Gastroesophageal sphincter (tissue), 4 donors: ENCODE results near the gene ALDH3B1. TPM values are rescaled to one million over a fixed set of nuclear protein-coding genes. Genes with fewer than 3 reads are reported as not detected.

Source experiments
- ATAC-seq: fragments of 150-250 bp; one replicate; pipeline ENCODE4 v1.9.1; 2016; ENCODE audit warnings: mild to moderate bottlenecking, moderate library complexity
- H3K27ac ChIP-seq, 4 donors: fragments of 200-600 bp; sonication (generic) in 3 of 4; 1 replicate in 3 of 4; 2 replicates in 1 of 4; pipeline ENCODE4 v1.5.1; 2016 to 2019
- H3K27me3 ChIP-seq: fragments of 200-600 bp; sonication (generic); one replicate; pipeline ENCODE4 v1.5.1; 2019
- H3K36me3 ChIP-seq, 2 donors: fragments of 200-600 bp; sonication (generic); one replicate each; pipeline ENCODE4 v1.5.1; 2019; ENCODE audit warnings: control low read depth in 1 of 2
- H3K4me1 ChIP-seq, 3 donors: fragments of 200-600 bp; sonication (generic); 1 replicate in 2 of 3; 2 replicates in 1 of 3; pipeline ENCODE4 v1.5.1; 2016 to 2019; ENCODE audit warnings: control low read depth in 2 of 3
- H3K4me3 ChIP-seq, 2 donors: fragments of 200-600 bp; sonication (generic); one replicate each; pipeline ENCODE4 v1.5.1; 2019; ENCODE audit warnings: mild to moderate bottlenecking in 1 of 2, moderate library complexity in 1 of 2
- H3K9me3 ChIP-seq, 3 donors: fragments of 200-600 bp; sonication (generic); one replicate each; pipeline ENCODE4 v1.5.1; 2017 to 2019; ENCODE audit warnings: control low read depth in 2 of 3
- EP300 ChIP-seq: sonication (generic); formaldehyde crosslinking; IDR thresholded peaks from one replicate; pipeline ENCODE4 v1.6.1; 2017; ENCODE audit warnings: antibody characterized with exemption, mild to moderate bottlenecking
- POLR2A ChIP-seq, 2 donors: fragments of 450-650 bp; IDR thresholded peaks; one replicate each; pipeline ENCODE4 v1.6.1; 2017; ENCODE audit warnings: antibody characterized with exemption in 2 of 2, mild to moderate bottlenecking in 2 of 2, moderate library complexity in 1 of 2
- POLR2AphosphoS5 ChIP-seq: sonication (generic); formaldehyde crosslinking; IDR thresholded peaks from one replicate; pipeline ENCODE4 v1.6.1; 2017; ENCODE audit warnings: antibody characterized with exemption
- WGBS, 2 donors: methylation state at CpG; one replicate each; pipeline ENCODE4 v1.1.5; 2018; ENCODE audit warnings: low coverage in 1 of 2; 5-methylcytosine and 5-hydroxymethylcytosine counted together
- total RNA-seq, 4 donors: library from RNA; depleted of rRNA; stranded (reverse); fragments of >200 nt; gene quantifications; one replicate each; pipeline ENCODE4 v1.1.0, GENCODE V29; 2016
- TF ChIP-seq, protein P1 (sequence below), 4 experiments: fragments of 200-600 bp in 2 of 4; fragments of 450-650 bp in 2 of 4; sonication (generic) in 1 of 4; IDR thresholded peaks; one replicate each; pipeline ENCODE4 v1.5.1; 2017 to 2019; ENCODE audit warnings: antibody characterized with exemption in 4 of 4, mild to moderate bottlenecking in 2 of 4, moderate library complexity in 2 of 4

Gene ALDH3B1
- total RNA-seq, 4 donors from 2014 or later = 6.4 to 15.1 (median 11.2) TPM

- 82% methylated on average over 3 of the region's 16 CpGs; no CpG with 5 or more reads in 1 of the 2 donors for WGBS, 2 donors
- H3K4me3 ChIP-seq = no peak overlapping the region
- H3K36me3 ChIP-seq = no peaks in the 10 kb centered on the region
- H3K9me3 ChIP-seq = no peaks in the 10 kb centered on the region
- no peak for ATAC-seq
- peak overlapping the region in 3 of 4 donors; percentile 43 to 87 (median 57) for H3K27ac ChIP-seq
- peaks cover 0 to 75% (median 15%) of the 10 kb centered on the region in 3 donors for H3K4me1 ChIP-seq
- TF ChIP-seq EP300 (no peak), POLR2A (IDR thresholded peaks at IDR 0.05) (no peak), POLR2AphosphoS5 (peak; percentile 8)
- TF ChIP-seq, protein P1, sequence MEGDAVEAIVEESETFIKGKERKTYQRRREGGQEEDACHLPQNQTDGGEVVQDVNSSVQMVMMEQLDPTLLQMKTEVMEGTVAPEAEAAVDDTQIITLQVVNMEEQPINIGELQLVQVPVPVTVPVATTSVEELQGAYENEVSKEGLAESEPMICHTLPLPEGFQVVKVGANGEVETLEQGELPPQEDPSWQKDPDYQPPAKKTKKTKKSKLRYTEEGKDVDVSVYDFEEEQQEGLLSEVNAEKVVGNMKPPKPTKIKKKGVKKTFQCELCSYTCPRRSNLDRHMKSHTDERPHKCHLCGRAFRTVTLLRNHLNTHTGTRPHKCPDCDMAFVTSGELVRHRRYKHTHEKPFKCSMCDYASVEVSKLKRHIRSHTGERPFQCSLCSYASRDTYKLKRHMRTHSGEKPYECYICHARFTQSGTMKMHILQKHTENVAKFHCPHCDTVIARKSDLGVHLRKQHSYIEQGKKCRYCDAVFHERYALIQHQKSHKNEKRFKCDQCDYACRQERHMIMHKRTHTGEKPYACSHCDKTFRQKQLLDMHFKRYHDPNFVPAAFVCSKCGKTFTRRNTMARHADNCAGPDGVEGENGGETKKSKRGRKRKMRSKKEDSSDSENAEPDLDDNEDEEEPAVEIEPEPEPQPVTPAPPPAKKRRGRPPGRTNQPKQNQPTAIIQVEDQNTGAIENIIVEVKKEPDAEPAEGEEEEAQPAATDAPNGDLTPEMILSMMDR (IDR thresholded peaks at IDR 0.05) = no peak
- H3K27me3 ChIP-seq = no peaks in the 10 kb centered on the region
These were observed 2.9 kb downstream of the ALDH3B1 start for GRCh38 chr11:68012843-68013610.

DNA sequence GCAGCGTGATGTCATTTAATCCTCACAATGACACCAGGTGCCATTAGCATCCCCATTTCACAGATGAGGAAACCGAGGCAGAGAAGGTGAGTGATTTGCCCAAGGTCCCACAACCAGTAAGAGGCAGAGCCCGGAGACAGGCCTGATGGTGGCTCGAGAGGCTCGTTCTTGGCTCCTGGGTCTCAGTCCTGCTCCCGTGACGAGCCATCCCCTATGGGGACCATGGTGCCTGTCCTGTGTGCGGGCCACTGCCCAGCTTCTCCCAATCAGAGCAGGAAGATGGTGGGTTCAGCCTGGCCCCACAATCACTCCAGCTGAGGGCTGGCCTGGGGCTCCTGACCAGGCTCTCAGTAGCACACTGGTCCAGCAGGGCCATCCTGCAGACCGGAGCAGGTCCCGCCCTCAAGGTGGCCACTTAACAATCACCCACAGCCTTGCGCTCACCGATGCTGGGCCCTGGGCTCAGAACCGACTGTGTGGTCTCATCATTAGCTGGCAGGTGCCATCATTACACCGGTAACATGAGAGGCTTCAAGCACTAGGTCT is 3.6 kb downstream of the ALDH3B1 start:
- peak overlapping the region in 3 of 4 donors; percentile 29 to 62 (median 53) for H3K27ac ChIP-seq
- peaks cover 0 to 68% (median 15%) of the 10 kb centered on the region in 3 donors for H3K4me1 ChIP-seq
- TF ChIP-seq EP300 = no peak
- no peak for TF ChIP-seq POLR2A (IDR thresholded peaks at IDR 0.05)
- TF ChIP-seq, protein P1 (IDR thresholded peaks at IDR 0.05) = no peak
- no peak for TF ChIP-seq POLR2AphosphoS5
- no peaks in the 10 kb centered on the region for H3K36me3 ChIP-seq
- ATAC-seq = no peak
- H3K27me3 ChIP-seq = no peaks in the 10 kb centered on the region
- no peak overlapping the region for H3K4me3 ChIP-seq
- WGBS, 2 donors = no CpG with 5 or more reads among the region's 14 CpGs
- no peaks in the 10 kb centered on the region for H3K9me3 ChIP-seq

GRCh38 chr11:68014157-68014946 is 4.2 kb downstream of the ALDH3B1 start:
- TF ChIP-seq, protein P1 (IDR thresholded peaks at IDR 0.05) = no peak
- peak; percentile 51 for TF ChIP-seq POLR2AphosphoS5
- Histone ChIP-seq H3K9me3 (no peaks in the 10 kb centered on the region), H3K27ac (peak overlapping the region in 3 of 4 donors; percentile 29 to 62 (median 53)), H3K36me3 (peaks cover 0 to 3% of the 10 kb centered on the region in 2 donors), H3K27me3 (no peaks in the 10 kb centered on the region), H3K4me1 (peaks cover 0 to 65% (median 15%) of the 10 kb centered on the region in 3 donors), H3K4me3 (no peak overlapping the region)
- WGBS, 2 donors = 46 to 67% methylated on average over 1 to 7 of the region's 16 CpGs
- ATAC-seq = no peak

GRCh38 chr11:68014947-68015447 is 4.9 kb downstream of the ALDH3B1 start:
- ATAC-seq = no peak
- H3K4me1 ChIP-seq = peaks cover 0 to 58% (median 11%) of the 10 kb centered on the region in 3 donors
- no CpG with 5 or more reads among the region's 19 CpGs for WGBS, 2 donors
- no peaks in the 10 kb centered on the region for H3K9me3 ChIP-seq
- H3K36me3 ChIP-seq = peaks cover 0 to 7% of the 10 kb centered on the region in 2 donors
- H3K4me3 ChIP-seq = no peak overlapping the region
- H3K27me3 ChIP-seq = no peaks in the 10 kb centered on the region
- peak overlapping the region in 2 of 4 donors; percentile 53 to 62 for H3K27ac ChIP-seq
- TF ChIP-seq POLR2A (IDR thresholded peaks at IDR 0.05) (no peak), EP300 (no peak), POLR2AphosphoS5 (no peak)
- TF ChIP-seq, protein P1 (IDR thresholded peaks at IDR 0.05) = no peak
